ENCODE data around the gene ACYP2.

The ACYP2 gene

DNA sequence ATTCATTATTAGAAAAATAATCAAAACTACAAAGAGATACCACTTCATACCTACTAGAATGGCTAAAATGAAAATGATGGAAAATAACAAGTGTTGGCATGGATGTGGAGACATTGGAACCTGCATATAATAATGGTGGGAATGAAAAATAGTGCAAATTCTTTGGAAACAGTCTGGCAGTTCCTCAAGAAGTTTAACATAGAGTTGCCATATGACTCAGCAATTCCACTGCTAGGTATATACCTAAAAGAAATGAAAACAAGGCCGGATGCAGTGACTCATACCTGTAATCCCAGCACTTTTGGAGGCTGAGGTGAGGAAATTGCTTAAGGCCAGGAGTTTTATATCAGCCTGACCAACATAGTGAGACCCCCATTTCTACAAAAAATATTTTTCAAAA lies 41.6 kb upstream of the ACYP2 start:
- Histone ChIP-seq H3K27me3 (ENCODE audit: insufficient read depth, low read length, poor library complexity) (no peaks in the 10 kb centered on the region), H3K4me2 (ENCODE audit: insufficient read depth, low read length) (no peak overlapping the region), H3K36me3 (ENCODE audit: insufficient read depth, low read length) (no peaks in the 10 kb centered on the region), H3K79me2 (ENCODE audit: insufficient read depth, low read length) (no peaks in the 10 kb centered on the region), H4K20me1 (ENCODE audit: insufficient read depth, low read length) (no peaks in the 10 kb centered on the region), H3K9me3 (ENCODE audit: insufficient read depth, low read length, severe bottlenecking) (no peaks in the 10 kb centered on the region), H3K4me1 (ENCODE audit: insufficient read depth, low read length) (no peaks in the 10 kb centered on the region), H3K9ac (ENCODE audit: low read depth, low read length) (no peak overlapping the region), H3K27ac (ENCODE audit: low read length) (no peak overlapping the region), H3K4me3 (ENCODE audit: low read depth in 1 of 2, low read length in 2 of 2) (no peak overlapping the region), H2AFZ (ENCODE audit: low read depth, low read length) (no peak overlapping the region)
- ATAC-seq (ENCODE audit: insufficient read depth, low read depth), result no peak
- TF ChIP-seq EZH2 (IDR thresholded peaks at IDR 0.05; ENCODE audit: borderline replicate concordance, low read depth, low read length, severe bottlenecking), result no peak
- TF ChIP-seq, protein P1, sequence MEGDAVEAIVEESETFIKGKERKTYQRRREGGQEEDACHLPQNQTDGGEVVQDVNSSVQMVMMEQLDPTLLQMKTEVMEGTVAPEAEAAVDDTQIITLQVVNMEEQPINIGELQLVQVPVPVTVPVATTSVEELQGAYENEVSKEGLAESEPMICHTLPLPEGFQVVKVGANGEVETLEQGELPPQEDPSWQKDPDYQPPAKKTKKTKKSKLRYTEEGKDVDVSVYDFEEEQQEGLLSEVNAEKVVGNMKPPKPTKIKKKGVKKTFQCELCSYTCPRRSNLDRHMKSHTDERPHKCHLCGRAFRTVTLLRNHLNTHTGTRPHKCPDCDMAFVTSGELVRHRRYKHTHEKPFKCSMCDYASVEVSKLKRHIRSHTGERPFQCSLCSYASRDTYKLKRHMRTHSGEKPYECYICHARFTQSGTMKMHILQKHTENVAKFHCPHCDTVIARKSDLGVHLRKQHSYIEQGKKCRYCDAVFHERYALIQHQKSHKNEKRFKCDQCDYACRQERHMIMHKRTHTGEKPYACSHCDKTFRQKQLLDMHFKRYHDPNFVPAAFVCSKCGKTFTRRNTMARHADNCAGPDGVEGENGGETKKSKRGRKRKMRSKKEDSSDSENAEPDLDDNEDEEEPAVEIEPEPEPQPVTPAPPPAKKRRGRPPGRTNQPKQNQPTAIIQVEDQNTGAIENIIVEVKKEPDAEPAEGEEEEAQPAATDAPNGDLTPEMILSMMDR (IDR thresholded peaks at IDR 0.05; ENCODE audit: borderline replicate concordance, extremely low read depth, low read length, poor library complexity, severe bottlenecking), result no peak
- DNase-seq, result no peak

DNA sequence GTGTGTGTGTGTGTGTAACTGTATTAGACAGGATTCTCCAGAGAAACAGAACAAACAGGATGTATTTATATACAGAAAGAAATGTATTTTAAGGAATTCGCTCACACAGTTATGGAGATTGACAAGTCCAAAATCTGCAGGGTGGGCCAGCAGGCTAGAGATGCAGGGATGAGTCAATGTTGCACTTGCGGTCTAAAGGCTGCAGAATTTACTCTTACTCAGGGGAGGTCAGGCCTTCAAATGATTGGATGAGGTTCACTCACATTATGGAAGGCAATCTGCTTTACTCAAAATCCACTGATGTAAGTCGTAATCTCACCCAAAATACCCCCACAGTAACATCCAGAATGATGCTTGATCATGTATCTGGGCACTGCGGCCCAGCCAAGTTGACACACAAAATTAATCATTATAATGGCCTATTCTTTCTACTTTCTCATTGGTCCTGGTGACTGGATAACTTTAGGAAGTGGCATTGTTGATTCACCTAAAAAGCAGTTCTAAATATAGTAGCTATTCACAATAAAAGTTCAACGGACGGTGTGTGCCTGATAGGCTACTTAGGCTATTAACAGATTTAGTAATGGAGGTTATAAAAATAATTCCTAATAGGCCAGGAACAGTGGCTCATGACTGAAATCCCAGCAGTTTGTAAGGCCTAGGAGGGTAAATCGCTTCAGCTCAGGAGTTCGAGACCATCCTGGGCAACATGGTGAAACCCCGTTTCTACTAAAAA lies 40.6 kb upstream of the ACYP2 start:
- Histone ChIP-seq H3K4me2 (ENCODE audit: insufficient read depth, low read length) (no peak overlapping the region), H3K36me3 (ENCODE audit: insufficient read depth, low read length) (no peaks in the 10 kb centered on the region), H3K79me2 (ENCODE audit: insufficient read depth, low read length) (no peaks in the 10 kb centered on the region), H3K9ac (ENCODE audit: low read depth, low read length) (no peak overlapping the region), H3K9me3 (ENCODE audit: insufficient read depth, low read length, severe bottlenecking) (no peaks in the 10 kb centered on the region), H2AFZ (ENCODE audit: low read depth, low read length) (no peak overlapping the region), H3K27ac (ENCODE audit: low read length) (no peak overlapping the region), H3K27me3 (ENCODE audit: insufficient read depth, low read length, poor library complexity) (no peaks in the 10 kb centered on the region), H3K4me1 (ENCODE audit: insufficient read depth, low read length) (no peaks in the 10 kb centered on the region), H3K4me3 (ENCODE audit: low read depth in 1 of 2, low read length in 2 of 2) (no peak overlapping the region), H4K20me1 (ENCODE audit: insufficient read depth, low read length) (no peaks in the 10 kb centered on the region)
- DNase-seq (no peak), ATAC-seq (ENCODE audit: insufficient read depth, low read depth) (no peak)
- no peak for TF ChIP-seq EZH2 (IDR thresholded peaks at IDR 0.05; ENCODE audit: borderline replicate concordance, low read depth, low read length, severe bottlenecking)
- TF ChIP-seq, protein P1 (IDR thresholded peaks at IDR 0.05; ENCODE audit: borderline replicate concordance, extremely low read depth, low read length, poor library complexity, severe bottlenecking), result no peak

DNA sequence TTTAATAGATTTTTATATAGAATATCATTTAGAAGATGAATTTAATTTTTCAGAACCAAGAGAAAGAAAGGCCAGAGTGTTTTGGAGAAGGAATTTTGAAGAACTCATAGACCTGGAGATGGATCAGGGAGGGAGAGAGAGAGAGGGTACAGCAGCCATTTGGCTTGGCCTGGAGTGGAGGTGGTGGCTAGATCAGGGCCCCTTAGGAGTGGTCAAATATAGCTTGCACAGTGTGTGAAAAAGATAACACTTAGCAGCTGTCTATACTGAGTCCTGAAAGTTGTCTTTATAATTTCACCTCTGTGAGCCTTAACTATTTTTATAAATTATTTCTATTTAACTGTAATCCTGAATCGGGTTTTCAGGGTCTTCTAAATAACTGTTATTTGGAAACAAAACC lies 38.8 kb upstream of the ACYP2 start:
- Histone ChIP-seq H3K27me3 (ENCODE audit: insufficient read depth, low read length, poor library complexity) (no peaks in the 10 kb centered on the region), H3K79me2 (ENCODE audit: insufficient read depth, low read length) (no peaks in the 10 kb centered on the region), H3K27ac (ENCODE audit: low read length) (no peak overlapping the region), H3K36me3 (ENCODE audit: insufficient read depth, low read length) (no peaks in the 10 kb centered on the region), H3K4me2 (ENCODE audit: insufficient read depth, low read length) (no peak overlapping the region), H3K9me3 (ENCODE audit: insufficient read depth, low read length, severe bottlenecking) (no peaks in the 10 kb centered on the region), H3K9ac (ENCODE audit: low read depth, low read length) (no peak overlapping the region), H3K4me3 (ENCODE audit: low read depth in 1 of 2, low read length in 2 of 2) (no peak overlapping the region), H4K20me1 (ENCODE audit: insufficient read depth, low read length) (no peaks in the 10 kb centered on the region), H3K4me1 (ENCODE audit: insufficient read depth, low read length) (no peaks in the 10 kb centered on the region), H2AFZ (ENCODE audit: low read depth, low read length) (no peak overlapping the region)
- ATAC-seq (ENCODE audit: insufficient read depth, low read depth) (no peak; the same call in 2 of the 3 replicates), DNase-seq (no peak)
- no peak for TF ChIP-seq EZH2 (IDR thresholded peaks at IDR 0.05; ENCODE audit: borderline replicate concordance, low read depth, low read length, severe bottlenecking)
- TF ChIP-seq, protein P1 (IDR thresholded peaks at IDR 0.05; ENCODE audit: borderline replicate concordance, extremely low read depth, low read length, poor library complexity, severe bottlenecking), result no peak

All from DND-41 (cell line).